Left lung (tissue), 10 donors: ENCODE results near the gene ATG16L1. TPM values are rescaled to one million over a fixed set of nuclear protein-coding genes. Genes with fewer than 3 reads are reported as not detected.

Source experiments
- ATAC-seq: fragments of 200-7000 bp; cut with Tn5 transposase; one replicate; pipeline ENCODE4 v1.9.1; 2020; ENCODE audit warnings: moderate library complexity
- DNase-seq, 4 donors: peaks; one replicate each; pipeline ENCODE4 v3.0.0-alpha.2; 2013 to 2020
- H3K27ac ChIP-seq, 2 donors: fragments of 200-600 bp; sonication (generic) in 1 of 2; one replicate each; pipeline versions ENCODE4 v1.5.0 to v1.8.0; 2020 to 2021
- H3K27me3 ChIP-seq, 2 donors: fragments of 200-600 bp; sonication (generic) in 1 of 2; one replicate each; pipeline versions ENCODE4 v1.5.0 to v1.8.0; 2020 to 2021
- H3K36me3 ChIP-seq, 2 donors: fragments of 200-600 bp; sonication (generic) in 1 of 2; one replicate each; pipeline versions ENCODE4 v1.5.0 to v1.8.0; 2020 to 2021
- H3K4me1 ChIP-seq, 2 donors: fragments of 200-600 bp; one replicate each; pipeline ENCODE4 v1.8.0; 2021
- H3K4me3 ChIP-seq, 2 donors: fragments of 200-600 bp; sonication (generic) in 1 of 2; one replicate each; pipeline versions ENCODE4 v1.5.0 to v1.8.0; 2020 to 2021; ENCODE audit warnings: mild to moderate bottlenecking in 1 of 2
- H3K9me3 ChIP-seq, 2 donors: fragments of 200-600 bp; sonication (generic) in 1 of 2; one replicate each; pipeline versions ENCODE4 v1.5.0 to v1.8.0; 2020 to 2021
- intact Hi-C, 2 donors: fragments of 100-400 bp; cut with DNase I; formaldehyde crosslinking; loops; one replicate each; pipeline versions ENCODE4 v1.11.2 to v1.14.2; 2022
- polyA plus RNA-seq, 6 donors: library from polyadenylated mRNA; unstranded; fragments of 120-200 nt; gene quantifications; one replicate each; pipeline ENCODE4 v1.2.1, GENCODE V29; 2013; ENCODE audit not compliant: insufficient read length in 6 of 6
- total RNA-seq, 2 donors: library from RNA; stranded (reverse); fragmentation: NEBNext Ultra II Directional; extraction: Animal tissue kit (Norgen Biotek cat#: 25700); gene quantifications; one replicate each; pipeline ENCODE4 v1.2.1, GENCODE V29; 2021
- TF ChIP-seq, protein P1 (sequence below), 2 donors: fragments of 200-600 bp; sonication (generic) in 1 of 2; IDR thresholded peaks; one replicate each; pipeline versions ENCODE4 v1.5.0 to v1.8.0; 2021; ENCODE audit warnings: antibody characterized with exemption in 2 of 2
- donor health status: DM: no; HTN: yes; CAD: no.
- donor health status: DM: no; HTN: no; CAD: no.

Gene ATG16L1
- total and polyA plus RNA-seq, 8 donors = 21.1 to 29.4 (median 23.7) TPM

DNA sequence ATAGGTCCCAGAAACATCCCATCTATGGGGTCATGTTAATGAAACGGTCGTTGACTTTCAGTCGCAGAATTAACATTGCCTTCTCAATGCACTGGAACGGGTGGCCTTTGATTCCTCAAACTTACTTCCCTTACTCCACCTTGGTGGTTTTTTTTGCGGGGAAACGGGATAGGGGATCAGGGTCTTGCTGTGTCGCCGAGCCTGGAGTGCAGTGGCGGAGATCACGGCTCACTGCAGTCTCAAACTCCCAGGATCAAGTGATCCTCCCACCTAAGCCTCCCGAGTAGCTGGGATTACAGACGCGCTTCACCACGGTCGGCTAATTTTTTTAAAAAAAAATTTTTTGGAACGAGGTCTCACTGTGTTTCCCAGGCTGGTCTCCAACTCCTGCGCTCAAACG, 754 bp downstream of the ATG16L1 start:
- TF ChIP-seq, protein P1, sequence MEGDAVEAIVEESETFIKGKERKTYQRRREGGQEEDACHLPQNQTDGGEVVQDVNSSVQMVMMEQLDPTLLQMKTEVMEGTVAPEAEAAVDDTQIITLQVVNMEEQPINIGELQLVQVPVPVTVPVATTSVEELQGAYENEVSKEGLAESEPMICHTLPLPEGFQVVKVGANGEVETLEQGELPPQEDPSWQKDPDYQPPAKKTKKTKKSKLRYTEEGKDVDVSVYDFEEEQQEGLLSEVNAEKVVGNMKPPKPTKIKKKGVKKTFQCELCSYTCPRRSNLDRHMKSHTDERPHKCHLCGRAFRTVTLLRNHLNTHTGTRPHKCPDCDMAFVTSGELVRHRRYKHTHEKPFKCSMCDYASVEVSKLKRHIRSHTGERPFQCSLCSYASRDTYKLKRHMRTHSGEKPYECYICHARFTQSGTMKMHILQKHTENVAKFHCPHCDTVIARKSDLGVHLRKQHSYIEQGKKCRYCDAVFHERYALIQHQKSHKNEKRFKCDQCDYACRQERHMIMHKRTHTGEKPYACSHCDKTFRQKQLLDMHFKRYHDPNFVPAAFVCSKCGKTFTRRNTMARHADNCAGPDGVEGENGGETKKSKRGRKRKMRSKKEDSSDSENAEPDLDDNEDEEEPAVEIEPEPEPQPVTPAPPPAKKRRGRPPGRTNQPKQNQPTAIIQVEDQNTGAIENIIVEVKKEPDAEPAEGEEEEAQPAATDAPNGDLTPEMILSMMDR (IDR thresholded peaks at IDR 0.05) = no peak
- Histone ChIP-seq H3K27ac (peak overlapping the region in 1 of 2 donors; percentile 83), H3K4me3 (peak overlapping the region; percentile 91 to 98), H3K9me3 (no peaks in the 10 kb centered on the region), H3K4me1 (peaks cover 3 to 61% of the 10 kb centered on the region in 2 donors), H3K36me3 (peaks cover 0 to 30% of the 10 kb centered on the region in 2 donors), H3K27me3 (no peaks in the 10 kb centered on the region)
- intact Hi-C loops = loop anchor here in 1 of 2 donors (10.0 kb wide), 1 partner anchor 397 kb away; no protein-coding TSS in a partner anchor
- no peak for DNase-seq
- peak; percentile 1 for ATAC-seq

- H3K4me3 ChIP-seq = no peak overlapping the region
- TF ChIP-seq, protein P1 (IDR thresholded peaks at IDR 0.05) = no peak
- H3K9me3 ChIP-seq = no peaks in the 10 kb centered on the region
- intact Hi-C loops = loop anchor here in 1 of 2 donors (10.0 kb wide), 1 partner anchor 400 kb away; no protein-coding TSS in a partner anchor
- H3K4me1 ChIP-seq = peaks cover 3 to 41% of the 10 kb centered on the region in 2 donors
- peaks cover 0 to 59% of the 10 kb centered on the region in 2 donors for H3K36me3 ChIP-seq
- no peaks in the 10 kb centered on the region for H3K27me3 ChIP-seq
- no peak for ATAC-seq
- no peak overlapping the region for H3K27ac ChIP-seq
- DNase-seq = no peak
Measured at GRCh38 chr2:233255151-233255550, 3.7 kb downstream of the ATG16L1 start.

DNA sequence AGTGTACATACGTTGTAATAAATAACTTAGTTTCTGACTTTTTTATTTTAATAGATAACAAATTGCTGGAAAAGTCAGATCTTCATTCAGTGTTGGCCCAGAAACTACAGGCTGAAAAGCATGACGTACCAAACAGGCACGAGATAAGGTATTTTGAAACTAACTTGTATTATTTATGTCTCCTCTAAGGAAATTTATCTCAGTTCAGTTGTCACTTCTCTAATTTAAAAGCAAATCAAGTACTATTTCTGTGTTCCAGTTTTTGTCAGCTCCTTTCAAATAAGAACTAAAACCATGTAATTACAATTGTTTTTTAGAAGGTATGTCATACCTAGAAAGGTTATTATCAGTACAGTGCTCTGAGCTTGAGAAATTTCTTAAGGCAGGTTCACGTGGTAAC, 4.6 kb downstream of the ATG16L1 start:
- ATAC-seq (no peak), DNase-seq (no peak)
- peaks cover 0 to 68% of the 10 kb centered on the region in 2 donors for H3K36me3 ChIP-seq
- intact Hi-C loops = loop anchor here in 1 of 2 donors (10.0 kb wide), 1 partner anchor 401 kb away; no protein-coding TSS in a partner anchor
- H3K9me3 ChIP-seq = no peaks in the 10 kb centered on the region
- H3K27me3 ChIP-seq = no peaks in the 10 kb centered on the region
- H3K4me1 ChIP-seq = peaks cover 3 to 39% of the 10 kb centered on the region in 2 donors
- TF ChIP-seq, protein P1 (IDR thresholded peaks at IDR 0.05) = no peak
- no peak overlapping the region for H3K4me3 ChIP-seq
- no peak overlapping the region for H3K27ac ChIP-seq

- peaks cover 0 to 25% of the 10 kb centered on the region in 2 donors for H3K4me1 ChIP-seq
- DNase-seq (no peak), ATAC-seq (no peak)
- H3K27ac ChIP-seq = no peak overlapping the region
- no peaks in the 10 kb centered on the region for H3K9me3 ChIP-seq
- TF ChIP-seq, protein P1 (IDR thresholded peaks at IDR 0.05) = no peak
- H3K36me3 ChIP-seq = peaks cover 0 to 90% of the 10 kb centered on the region in 2 donors
- H3K4me3 ChIP-seq = no peak overlapping the region
- H3K27me3 ChIP-seq = no peaks in the 10 kb centered on the region
- intact Hi-C loops = loop anchor here in 1 of 2 donors (10.0 kb wide), 1 partner anchor 403 kb away; no protein-coding TSS in a partner anchor
Measured at GRCh38 chr2:233258211-233258610, 6.7 kb downstream of the ATG16L1 start.

DNA sequence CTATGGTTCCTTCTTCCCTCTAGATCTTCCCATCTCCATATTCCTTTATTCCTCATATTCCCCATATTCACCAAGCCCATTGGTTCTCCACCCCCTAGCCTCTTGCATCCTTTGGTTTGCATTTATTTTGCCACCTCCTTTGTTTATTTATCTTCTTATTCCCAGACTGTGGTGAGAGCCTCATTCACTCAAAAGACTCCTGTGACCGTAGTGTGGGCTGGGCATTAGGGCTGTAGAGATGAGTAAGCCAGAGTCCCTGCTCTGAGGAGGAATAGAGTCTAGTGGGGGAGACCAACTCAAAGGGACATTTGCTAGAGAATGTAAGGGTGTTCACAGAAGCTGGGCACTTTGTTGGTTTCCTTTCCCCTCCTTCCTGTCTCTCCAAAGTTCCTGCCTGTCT, 8.3 kb downstream of the ATG16L1 start:
- H3K27ac ChIP-seq = no peak overlapping the region
- peaks cover 0 to 99% of the 10 kb centered on the region in 2 donors for H3K36me3 ChIP-seq
- TF ChIP-seq, protein P1 (IDR thresholded peaks at IDR 0.05) = no peak

More for the DNA sequence above, 8.3 kb downstream of the ATG16L1 start:
- intact Hi-C loops = loop anchor here in 1 of 2 donors (10.0 kb wide), 1 partner anchor 405 kb away; no protein-coding TSS in a partner anchor
- no peaks in the 10 kb centered on the region for H3K27me3 ChIP-seq
- no peaks in the 10 kb centered on the region for H3K9me3 ChIP-seq
- H3K4me1 ChIP-seq = peaks cover 0 to 10% of the 10 kb centered on the region in 2 donors
- H3K4me3 ChIP-seq = no peak overlapping the region
- ATAC-seq (no peak), DNase-seq (no peak)
